ENCODE results near the gene FBXO47. TPM values are rescaled to one million over a fixed set of nuclear protein-coding genes. Genes with fewer than 3 reads are reported as not detected.

Gene FBXO47
- total and polyA plus RNA-seq, 10 of the 15 experiments (the other 5 are each of a cell fraction or from before 2014, with no cell fraction given) = 0.04 to 0.06 (median 0.06) TPM; not detected in 7

- TF ChIP-seq EED (IDR thresholded peaks at IDR 0.05; ENCODE audit: low read depth) = peak; percentile 38; the same call in 1 of the 2 replicates
- TF ChIP-seq, protein P1, sequence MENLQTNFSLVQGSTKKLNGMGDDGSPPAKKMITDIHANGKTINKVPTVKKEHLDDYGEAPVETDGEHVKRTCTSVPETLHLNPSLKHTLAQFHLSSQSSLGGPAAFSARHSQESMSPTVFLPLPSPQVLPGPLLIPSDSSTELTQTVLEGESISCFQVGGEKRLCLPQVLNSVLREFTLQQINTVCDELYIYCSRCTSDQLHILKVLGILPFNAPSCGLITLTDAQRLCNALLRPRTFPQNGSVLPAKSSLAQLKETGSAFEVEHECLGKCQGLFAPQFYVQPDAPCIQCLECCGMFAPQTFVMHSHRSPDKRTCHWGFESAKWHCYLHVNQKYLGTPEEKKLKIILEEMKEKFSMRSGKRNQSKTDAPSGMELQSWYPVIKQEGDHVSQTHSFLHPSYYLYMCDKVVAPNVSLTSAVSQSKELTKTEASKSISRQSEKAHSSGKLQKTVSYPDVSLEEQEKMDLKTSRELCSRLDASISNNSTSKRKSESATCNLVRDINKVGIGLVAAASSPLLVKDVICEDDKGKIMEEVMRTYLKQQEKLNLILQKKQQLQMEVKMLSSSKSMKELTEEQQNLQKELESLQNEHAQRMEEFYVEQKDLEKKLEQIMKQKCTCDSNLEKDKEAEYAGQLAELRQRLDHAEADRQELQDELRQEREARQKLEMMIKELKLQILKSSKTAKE (IDR thresholded peaks at IDR 0.05; ENCODE audit: low read depth, poor library complexity, severe bottlenecking) = peak; percentile 55
- TF ChIP-seq CHD2 (IDR thresholded peaks at IDR 0.05; ENCODE audit: borderline replicate concordance, low read depth, low read length) = no peak
- no peak for TF ChIP-seq CHD4 (IDR thresholded peaks at IDR 0.05)
- TF ChIP-seq IKZF2 (IDR thresholded peaks at IDR 0.05) = peak; percentile 27 to 47; a peak in 2 of 4 replicates
- TF ChIP-seq, protein P2, sequence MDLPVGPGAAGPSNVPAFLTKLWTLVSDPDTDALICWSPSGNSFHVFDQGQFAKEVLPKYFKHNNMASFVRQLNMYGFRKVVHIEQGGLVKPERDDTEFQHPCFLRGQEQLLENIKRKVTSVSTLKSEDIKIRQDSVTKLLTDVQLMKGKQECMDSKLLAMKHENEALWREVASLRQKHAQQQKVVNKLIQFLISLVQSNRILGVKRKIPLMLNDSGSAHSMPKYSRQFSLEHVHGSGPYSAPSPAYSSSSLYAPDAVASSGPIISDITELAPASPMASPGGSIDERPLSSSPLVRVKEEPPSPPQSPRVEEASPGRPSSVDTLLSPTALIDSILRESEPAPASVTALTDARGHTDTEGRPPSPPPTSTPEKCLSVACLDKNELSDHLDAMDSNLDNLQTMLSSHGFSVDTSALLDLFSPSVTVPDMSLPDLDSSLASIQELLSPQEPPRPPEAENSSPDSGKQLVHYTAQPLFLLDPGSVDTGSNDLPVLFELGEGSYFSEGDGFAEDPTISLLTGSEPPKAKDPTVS (IDR thresholded peaks at IDR 0.05; ENCODE audit: low read depth, low read length) = no peak
- no peak for TF ChIP-seq CREM (IDR thresholded peaks at IDR 0.05; ENCODE audit: low read depth)
- no peak for TF ChIP-seq PAX8 (IDR thresholded peaks at IDR 0.05)
- no peak for TF ChIP-seq ZZZ3 (IDR thresholded peaks at IDR 0.05; ENCODE audit: control insufficient read depth, insufficient read length, low read depth)
- TF ChIP-seq STAT3 (IDR thresholded peaks at IDR 0.05; ENCODE audit: low read depth, low read length) = no peak
- TF ChIP-seq MLLT1 (IDR thresholded peaks at IDR 0.05) = no peak
- TF ChIP-seq NFYA (IDR thresholded peaks at IDR 0.05; ENCODE audit: borderline replicate concordance, low read depth, low read length) = no peak
- peak; percentile 81 for TF ChIP-seq ZNF24 (IDR thresholded peaks at IDR 0.05)
- no peak for TF ChIP-seq HCFC1 (IDR thresholded peaks at IDR 0.05; ENCODE audit: low read length)
- TF ChIP-seq TARDBP (IDR thresholded peaks at IDR 0.05; ENCODE audit: borderline replicate concordance) = no peak
- TF ChIP-seq CEBPZ (IDR thresholded peaks at IDR 0.05; ENCODE audit: low read depth, low read length) = no peak
- TF ChIP-seq JUNB (IDR thresholded peaks at IDR 0.05) = peak; percentile 41
- TF ChIP-seq, protein P3, sequence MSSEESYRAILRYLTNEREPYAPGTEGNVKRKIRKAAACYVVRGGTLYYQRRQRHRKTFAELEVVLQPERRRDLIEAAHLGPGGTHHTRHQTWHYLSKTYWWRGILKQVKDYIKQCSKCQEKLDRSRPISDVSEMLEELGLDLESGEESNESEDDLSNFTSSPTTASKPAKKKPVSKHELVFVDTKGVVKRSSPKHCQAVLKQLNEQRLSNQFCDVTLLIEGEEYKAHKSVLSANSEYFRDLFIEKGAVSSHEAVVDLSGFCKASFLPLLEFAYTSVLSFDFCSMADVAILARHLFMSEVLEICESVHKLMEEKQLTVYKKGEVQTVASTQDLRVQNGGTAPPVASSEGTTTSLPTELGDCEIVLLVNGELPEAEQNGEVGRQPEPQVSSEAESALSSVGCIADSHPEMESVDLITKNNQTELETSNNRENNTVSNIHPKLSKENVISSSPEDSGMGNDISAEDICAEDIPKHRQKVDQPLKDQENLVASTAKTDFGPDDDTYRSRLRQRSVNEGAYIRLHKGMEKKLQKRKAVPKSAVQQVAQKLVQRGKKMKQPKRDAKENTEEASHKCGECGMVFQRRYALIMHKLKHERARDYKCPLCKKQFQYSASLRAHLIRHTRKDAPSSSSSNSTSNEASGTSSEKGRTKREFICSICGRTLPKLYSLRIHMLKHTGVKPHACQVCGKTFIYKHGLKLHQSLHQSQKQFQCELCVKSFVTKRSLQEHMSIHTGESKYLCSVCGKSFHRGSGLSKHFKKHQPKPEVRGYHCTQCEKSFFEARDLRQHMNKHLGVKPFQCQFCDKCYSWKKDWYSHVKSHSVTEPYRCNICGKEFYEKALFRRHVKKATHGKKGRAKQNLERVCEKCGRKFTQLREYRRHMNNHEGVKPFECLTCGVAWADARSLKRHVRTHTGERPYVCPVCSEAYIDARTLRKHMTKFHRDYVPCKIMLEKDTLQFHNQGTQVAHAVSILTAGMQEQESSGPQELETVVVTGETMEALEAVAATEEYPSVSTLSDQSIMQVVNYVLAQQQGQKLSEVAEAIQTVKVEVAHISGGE (CRISPR knock-in tag; IDR thresholded peaks at IDR 0.05) = no peak
- no peak for TF ChIP-seq CREB1 (IDR thresholded peaks at IDR 0.05; ENCODE audit: low read depth)
Observed at GRCh38 chr17:38926293-38927070, 40.7 kb downstream of the FBXO47 start (continued).
